Mucosa of gallbladder (tissue), 1 donor: ENCODE measurements around the gene NUBPL. TPM values are rescaled to one million over a fixed set of nuclear protein-coding genes. Genes with fewer than 3 reads are reported as not detected.
"Not testable (repeated sequence)": the region's sequence is repeated elsewhere in the genome, so short reads cannot be mapped to it uniquely, and the experiment has no call there.

ENCODE experiments used
- DNase-seq: peaks from one replicate; pipeline ENCODE4 v3.0.0-alpha.2; 2020; ENCODE audit warnings: low spot score
- total RNA-seq: library from RNA; stranded (reverse); gene quantifications from one replicate; pipeline ENCODE4 v1.2.1, GENCODE V29; 2021
- donor health status: DM: no; HTN: no; CAD: no.

The NUBPL gene
- total RNA-seq, 1 donor from 2014 or later = 11.4 TPM

DNA sequence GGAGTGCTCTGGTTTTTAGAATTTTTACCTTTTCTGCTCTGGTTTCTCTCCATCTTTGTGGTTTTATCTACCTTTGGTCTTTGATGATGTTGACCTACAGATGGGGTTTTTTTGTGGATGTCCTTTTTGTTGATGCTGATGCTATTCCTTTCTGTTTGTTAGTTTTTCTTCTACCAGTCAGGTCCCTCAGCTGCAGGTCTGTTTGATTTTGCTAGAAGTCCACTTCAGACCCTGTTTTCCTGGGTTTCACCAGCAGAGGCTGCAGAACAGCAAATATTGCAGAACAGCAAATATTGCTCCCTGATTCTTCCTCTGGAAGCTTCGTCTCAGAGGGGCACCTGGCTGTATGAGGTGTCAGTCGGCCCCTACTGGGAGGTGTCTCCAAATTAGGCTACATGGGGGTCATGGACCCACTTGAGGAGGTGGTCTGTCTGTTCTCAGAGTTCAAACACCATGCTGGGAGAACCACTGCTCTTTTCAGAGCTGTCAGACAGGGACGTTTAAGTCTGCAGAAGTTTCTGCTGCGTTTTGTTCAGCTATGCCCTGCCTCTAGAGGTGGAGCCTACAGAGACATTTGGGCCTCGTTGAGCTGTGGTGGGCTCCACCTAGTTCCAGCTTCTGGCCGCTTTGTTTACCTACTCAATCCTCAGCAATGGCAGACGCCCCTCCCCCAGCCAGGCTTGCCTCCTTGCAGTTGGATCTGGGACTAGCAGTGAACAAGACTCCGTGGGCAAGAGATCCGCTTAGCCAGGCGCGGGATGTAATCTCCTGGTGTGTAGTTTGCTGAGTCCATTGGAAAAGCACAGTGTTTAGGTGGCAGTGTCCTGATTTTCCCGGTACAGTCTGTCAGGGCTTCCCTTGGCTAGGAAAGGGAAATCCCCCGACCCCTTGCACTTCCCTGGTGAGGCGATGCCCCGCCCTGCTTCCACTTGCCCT lies 250.8 kb downstream of the NUBPL start:
- DNase-seq = not testable (repeated sequence)

- DNase-seq = not testable (repeated sequence)
Measured at GRCh38 chr14:31813724-31814490, 252.7 kb downstream of the NUBPL start.

DNA sequence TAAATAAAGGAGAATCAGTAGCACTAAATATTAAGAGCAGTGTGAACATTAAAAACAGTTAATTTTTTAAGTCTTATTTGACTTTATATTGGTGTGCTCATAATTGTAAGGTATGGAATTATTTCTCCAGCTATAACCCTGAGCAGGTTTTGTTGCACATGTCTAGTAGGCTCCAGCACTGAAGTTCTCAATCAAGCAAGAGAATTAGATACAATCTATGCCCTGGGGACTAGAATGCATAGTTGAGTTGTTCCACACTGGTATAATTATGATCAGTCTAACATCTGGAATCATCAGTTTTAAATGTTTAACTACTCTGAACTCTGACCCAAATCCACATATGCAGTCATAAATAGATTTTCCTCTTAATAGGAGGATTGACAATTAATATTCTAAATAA lies 258.1 kb downstream of the NUBPL start:
- no peak for DNase-seq

DNA sequence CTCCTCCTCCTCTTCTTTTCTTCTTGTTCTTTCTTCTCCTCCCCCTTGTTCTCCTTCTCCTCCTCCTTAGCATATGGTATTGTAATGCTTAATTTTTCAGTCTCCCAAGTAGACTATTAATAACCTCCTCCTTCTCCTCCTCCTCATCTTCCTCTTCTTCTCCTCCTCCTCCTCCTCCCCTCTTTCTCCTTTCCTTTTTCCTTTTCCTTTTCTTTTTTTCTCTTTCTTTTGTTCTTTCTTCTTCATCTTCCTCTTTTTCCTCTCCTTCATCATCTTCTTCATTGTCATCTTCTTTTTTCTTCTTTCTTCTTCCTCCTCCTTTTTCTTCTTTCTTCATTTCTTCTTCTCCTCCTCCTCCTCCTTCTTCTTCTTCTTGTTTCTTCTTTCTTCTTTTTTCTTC lies 264.3 kb downstream of the NUBPL start:
- DNase-seq = no peak

- no peak for DNase-seq
Measured at GRCh38 chr14:31827325-31827724, 266.1 kb downstream of the NUBPL start.

- DNase-seq = no peak
Measured at GRCh38 chr14:31828946-31829868, 268.0 kb downstream of the NUBPL start.

DNA sequence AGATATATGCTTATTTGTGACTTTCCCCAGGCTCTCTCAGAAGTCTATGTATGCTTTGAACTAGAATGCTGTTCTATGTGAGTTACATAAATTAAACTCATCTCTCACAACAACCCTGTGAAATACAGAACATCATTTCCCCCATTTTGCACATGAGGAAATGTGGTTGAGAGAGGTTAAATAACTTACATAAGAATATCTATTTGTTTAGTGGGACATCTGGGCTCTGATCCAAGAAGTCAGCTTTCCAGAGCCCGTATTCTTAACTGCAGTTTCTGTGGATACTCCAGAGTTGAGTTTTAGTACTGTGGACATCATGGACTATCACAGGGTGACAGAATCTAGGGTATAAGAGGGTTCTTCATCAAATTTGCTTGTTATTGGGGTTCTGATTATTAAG lies 273.4 kb downstream of the NUBPL start:
- DNase-seq = no peak

GRCh38 chr14:31835049-31835448 lies 273.8 kb downstream of the NUBPL start:
- DNase-seq = no peak

- no peak for DNase-seq
Measured at GRCh38 chr14:31837031-31837430, 275.8 kb downstream of the NUBPL start.

GRCh38 chr14:31842899-31843298 lies 281.7 kb downstream of the NUBPL start:
- DNase-seq = no peak

DNA sequence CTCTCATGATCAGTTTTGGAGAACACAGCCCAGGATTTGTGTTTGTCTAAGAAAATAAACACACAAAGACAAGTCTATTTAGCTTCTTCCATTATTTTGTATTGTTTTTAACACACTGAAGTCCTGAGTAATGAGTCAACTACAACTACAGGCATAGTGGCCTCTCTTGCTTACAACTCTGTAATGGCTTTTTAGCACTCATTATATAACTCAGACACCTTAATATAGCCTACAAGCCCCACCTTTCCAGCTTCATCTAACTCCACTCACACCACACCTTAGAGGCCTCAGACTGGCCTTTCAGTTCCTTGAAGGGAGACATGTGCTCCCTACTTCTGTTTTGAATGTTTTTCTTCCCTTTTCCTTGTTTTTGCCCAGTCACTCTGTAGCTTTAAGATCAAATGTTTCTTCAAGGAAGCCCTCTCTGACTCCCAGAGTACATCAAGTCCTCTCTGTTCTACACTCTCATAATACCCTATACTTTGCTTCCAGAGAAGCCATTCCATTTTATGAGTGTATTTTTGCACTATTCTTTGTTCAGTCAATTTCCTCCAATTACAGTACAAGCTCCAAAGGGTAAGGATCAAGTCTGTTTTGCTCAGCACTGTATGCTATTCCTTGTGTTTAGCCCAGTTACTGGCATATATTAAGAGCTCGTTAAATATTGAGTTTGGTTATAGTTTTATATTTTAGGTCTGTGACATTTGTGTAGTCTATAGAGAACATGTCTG lies 282.3 kb downstream of the NUBPL start:
- DNase-seq = no peak

GRCh38 chr14:31854508-31855075 lies 293.4 kb downstream of the NUBPL start:
- DNase-seq = no peak

DNA sequence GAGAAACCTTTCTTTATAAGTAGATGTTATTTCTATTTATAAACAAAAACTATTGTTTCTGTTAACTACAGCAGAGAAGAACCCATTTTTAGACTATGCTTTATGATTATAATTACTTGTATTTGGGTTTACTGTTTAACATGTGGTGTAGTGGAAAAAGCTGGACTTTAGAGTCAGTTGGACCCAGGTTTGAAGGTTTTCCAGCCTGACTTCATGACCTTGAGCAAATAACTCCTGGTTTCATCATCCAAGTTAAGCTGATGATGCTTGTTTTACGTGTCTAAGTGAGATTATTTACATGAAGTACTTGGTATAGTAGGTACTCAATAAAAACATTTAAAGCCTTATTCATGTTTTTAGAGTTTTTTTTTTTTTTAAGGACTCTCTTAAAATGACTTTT lies 294.1 kb downstream of the NUBPL start:
- DNase-seq = no peak

DNA sequence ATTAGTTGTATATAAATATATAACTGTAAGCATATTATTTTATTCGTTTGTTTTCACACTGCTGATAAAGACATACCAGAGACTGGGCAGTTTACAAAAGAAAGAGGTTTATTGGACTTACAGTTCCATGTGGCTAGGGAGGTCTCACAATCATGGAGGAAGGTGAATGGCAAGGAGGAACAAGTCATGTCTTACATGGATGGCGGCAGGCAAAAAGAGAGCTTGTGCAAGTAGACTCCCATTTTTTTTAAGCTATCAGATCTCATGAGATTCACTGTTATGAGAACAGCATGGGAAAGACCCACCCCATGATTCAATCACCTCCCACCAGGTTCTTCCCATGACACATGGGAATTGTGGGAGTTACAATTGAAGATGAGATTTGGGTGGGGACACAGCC lies 294.8 kb downstream of the NUBPL start:
- DNase-seq = not testable (repeated sequence)

DNA sequence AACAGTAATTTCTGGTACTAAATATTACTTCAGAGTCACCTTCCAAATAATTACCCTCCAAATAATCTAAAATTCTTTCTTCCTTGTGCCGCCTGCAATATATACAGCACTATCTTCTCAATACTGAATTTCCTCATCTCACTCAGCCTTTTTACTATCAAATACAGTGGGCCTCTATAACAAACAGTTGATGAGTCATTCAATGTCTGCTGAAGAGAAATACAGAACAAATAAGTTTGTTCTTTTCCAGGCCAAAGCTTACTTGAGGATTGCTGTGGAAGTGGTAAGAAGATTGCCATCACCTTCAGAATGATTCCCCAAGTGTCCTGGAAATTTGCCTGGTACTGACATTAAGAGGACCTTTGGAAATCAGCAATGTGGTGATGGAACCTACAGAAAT lies 297.7 kb downstream of the NUBPL start:
- DNase-seq = no peak

- no peak for DNase-seq
Measured at GRCh38 chr14:31864937-31865855, 304.0 kb downstream of the NUBPL start.

DNA sequence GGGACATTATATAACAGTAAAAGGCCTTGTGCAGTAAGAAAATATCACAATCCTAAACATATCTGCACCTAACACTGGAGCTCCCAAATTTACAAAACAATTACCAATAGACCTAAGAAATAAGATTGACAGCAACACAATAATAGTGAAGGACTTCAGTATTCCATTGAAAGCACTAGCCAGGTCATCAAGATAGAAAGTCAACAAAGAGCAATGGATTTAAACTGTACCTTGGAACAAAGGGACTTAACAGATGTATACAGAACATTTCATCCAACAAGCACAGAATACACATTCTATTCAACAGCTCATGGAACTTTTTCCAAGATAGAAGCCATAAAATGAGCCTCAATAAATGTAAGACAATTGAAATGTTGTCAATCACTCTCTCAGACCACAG lies 306.4 kb downstream of the NUBPL start:
- DNase-seq = no peak

GRCh38 chr14:31868096-31868495 lies 306.9 kb downstream of the NUBPL start:
- not testable (repeated sequence) for DNase-seq

DNA sequence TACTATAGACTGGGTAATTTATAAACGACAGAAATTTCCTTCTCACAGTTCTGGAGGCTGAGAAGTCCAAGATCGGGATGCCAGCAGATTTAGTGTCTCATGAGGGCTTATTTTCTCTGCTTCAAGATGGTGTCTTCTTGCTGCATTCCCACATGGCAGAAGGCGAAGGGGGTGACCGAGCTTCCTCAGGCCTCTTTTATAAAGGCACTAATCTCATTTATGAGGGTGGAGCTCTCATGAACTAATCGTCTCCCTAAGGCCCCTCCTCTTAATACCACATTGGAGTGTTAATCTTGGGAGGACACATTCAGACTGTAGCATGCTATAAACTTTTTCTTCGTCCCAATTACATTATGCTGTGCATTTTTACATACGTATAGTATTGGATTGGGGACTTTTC lies 315.5 kb downstream of the NUBPL start:
- no peak for DNase-seq
